Measurements from ENCODE around the gene MYH7B.

MYH7B gene

DNA sequence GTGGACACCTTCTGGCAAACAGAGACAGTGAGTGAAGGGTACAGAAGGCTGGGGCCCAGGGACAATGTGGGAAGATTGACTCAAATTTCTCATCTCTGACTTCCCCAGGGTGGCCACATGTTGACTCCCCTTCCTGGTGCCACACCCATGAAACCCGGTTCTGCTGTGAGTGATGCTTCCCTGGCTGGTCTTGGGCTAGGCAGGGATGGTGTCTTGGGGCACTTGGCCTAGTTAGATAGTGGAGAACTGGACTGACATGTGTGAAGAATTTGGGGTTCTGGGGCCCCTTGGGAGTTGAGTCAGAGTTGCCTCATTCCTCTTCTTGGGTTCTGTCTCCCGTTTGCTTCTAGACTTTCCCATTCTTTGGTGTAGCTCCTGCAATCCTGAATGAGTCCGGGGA is 34.2 kb upstream of the MYH7B start:
- TF ChIP-seq ZNF274 (IDR thresholded peaks at IDR 0.05; ENCODE audit: low read depth, low read length) = no peak
- no peak for TF ChIP-seq YY1 (IDR thresholded peaks at IDR 0.05; ENCODE audit: insufficient read depth, insufficient read length)
- TF ChIP-seq SUZ12 (IDR thresholded peaks at IDR 0.05; ENCODE audit: extremely low read depth, insufficient read depth, insufficient read length) = no peak
- Histone ChIP-seq H3K9me3 (ENCODE audit: insufficient read depth, low read length) (peaks cover 12% of the 10 kb centered on the region; the same call in 1 of the 2 replicates), H3K4me1 (ENCODE audit: insufficient read depth, insufficient read length) (no peaks in the 10 kb centered on the region), H3K9ac (ENCODE audit: insufficient read length, low read depth) (no peak overlapping the region), H3K36me3 (ENCODE audit: insufficient read depth, insufficient read length, low read length) (peaks cover 30% of the 10 kb centered on the region), H3K27me3 (ENCODE audit: insufficient read depth, insufficient read length) (no peaks in the 10 kb centered on the region), H3K4me3 (ENCODE audit: insufficient read length, low read depth) (no peak overlapping the region)
- no peak for DNase-seq (ENCODE audit: low read depth, low spot score)

DNA sequence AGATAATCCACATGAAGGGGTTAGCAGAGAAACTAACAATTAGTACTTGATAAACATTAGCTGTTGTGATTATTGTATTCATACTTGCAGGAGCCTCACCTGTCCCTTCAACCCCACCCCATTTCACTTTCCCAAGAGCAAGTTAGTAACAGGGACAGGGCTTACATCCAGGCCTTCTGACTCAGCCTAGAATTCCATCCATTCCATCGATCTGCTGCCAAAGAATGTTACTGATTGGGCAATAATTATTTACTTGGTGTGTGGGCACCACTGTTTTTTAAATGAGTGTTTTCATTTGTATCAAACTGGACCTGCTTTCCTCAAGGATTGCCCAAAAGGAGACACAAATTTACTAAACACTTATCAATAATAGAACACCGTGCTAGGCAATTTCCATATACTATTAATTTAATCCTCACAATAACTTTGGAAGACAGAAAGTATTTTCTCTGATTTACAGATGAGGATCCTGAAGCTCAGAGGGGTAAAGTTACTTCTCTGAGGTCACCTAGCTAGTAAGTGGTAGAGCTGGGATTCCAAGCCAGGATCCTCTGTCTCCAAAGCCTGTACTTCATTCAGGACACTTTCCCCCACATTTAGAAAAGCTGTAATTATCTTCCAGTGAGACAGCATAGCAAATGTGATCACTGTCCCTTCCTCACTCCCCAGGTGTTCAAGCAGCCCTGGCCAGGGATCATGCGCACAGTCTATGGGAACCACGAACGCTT is 32.9 kb upstream of the MYH7B start:
- Histone ChIP-seq H3K9ac (ENCODE audit: insufficient read length, low read depth) (no peak overlapping the region), H3K4me1 (ENCODE audit: insufficient read depth, insufficient read length) (no peaks in the 10 kb centered on the region), H3K4me3 (ENCODE audit: insufficient read length, low read depth) (no peak overlapping the region), H3K9me3 (ENCODE audit: insufficient read depth, low read length) (peaks cover 12% of the 10 kb centered on the region; the same call in 1 of the 2 replicates), H3K36me3 (ENCODE audit: insufficient read depth, insufficient read length, low read length) (peaks cover 40% of the 10 kb centered on the region), H3K27me3 (ENCODE audit: insufficient read depth, insufficient read length) (no peaks in the 10 kb centered on the region)
- no peak for DNase-seq (ENCODE audit: low read depth, low spot score)
- no peak for TF ChIP-seq SUZ12 (IDR thresholded peaks at IDR 0.05; ENCODE audit: extremely low read depth, insufficient read depth, insufficient read length)
- TF ChIP-seq YY1 (IDR thresholded peaks at IDR 0.05; ENCODE audit: insufficient read depth, insufficient read length) = no peak
- no peak for TF ChIP-seq ZNF274 (IDR thresholded peaks at IDR 0.05; ENCODE audit: low read depth, low read length)

DNA sequence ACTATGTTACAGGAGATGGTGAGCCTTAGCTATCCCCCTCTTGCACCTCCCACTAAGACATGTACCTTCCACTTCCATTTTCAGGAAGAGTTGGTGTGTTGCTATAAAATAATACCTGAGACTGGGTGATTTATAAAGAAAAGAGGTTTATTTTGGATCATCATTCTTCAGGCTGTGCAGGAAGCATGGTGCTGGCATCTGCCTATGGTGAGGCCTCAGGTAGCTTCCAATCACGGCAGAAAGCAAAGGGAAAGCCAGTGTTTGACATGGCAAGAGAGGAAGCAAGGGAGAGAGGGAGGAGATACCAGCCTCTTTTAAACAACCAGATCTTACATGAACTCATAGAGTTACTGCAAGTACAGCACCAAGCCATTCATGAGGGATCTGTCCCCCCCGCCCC is 32.3 kb upstream of the MYH7B start:
- Histone ChIP-seq H3K4me1 (ENCODE audit: insufficient read depth, insufficient read length) (no peaks in the 10 kb centered on the region), H3K9ac (ENCODE audit: insufficient read length, low read depth) (no peak overlapping the region), H3K4me3 (ENCODE audit: insufficient read length, low read depth) (no peak overlapping the region), H3K36me3 (ENCODE audit: insufficient read depth, insufficient read length, low read length) (peaks cover 46% of the 10 kb centered on the region), H3K27me3 (ENCODE audit: insufficient read depth, insufficient read length) (no peaks in the 10 kb centered on the region), H3K9me3 (ENCODE audit: insufficient read depth, low read length) (peaks cover 12% of the 10 kb centered on the region; the same call in 1 of the 2 replicates)
- no peak for DNase-seq (ENCODE audit: low read depth, low spot score)
- TF ChIP-seq YY1 (IDR thresholded peaks at IDR 0.05; ENCODE audit: insufficient read depth, insufficient read length) = no peak
- TF ChIP-seq SUZ12 (IDR thresholded peaks at IDR 0.05; ENCODE audit: extremely low read depth, insufficient read depth, insufficient read length) = no peak
- TF ChIP-seq ZNF274 (IDR thresholded peaks at IDR 0.05; ENCODE audit: low read depth, low read length) = no peak

DNA sequence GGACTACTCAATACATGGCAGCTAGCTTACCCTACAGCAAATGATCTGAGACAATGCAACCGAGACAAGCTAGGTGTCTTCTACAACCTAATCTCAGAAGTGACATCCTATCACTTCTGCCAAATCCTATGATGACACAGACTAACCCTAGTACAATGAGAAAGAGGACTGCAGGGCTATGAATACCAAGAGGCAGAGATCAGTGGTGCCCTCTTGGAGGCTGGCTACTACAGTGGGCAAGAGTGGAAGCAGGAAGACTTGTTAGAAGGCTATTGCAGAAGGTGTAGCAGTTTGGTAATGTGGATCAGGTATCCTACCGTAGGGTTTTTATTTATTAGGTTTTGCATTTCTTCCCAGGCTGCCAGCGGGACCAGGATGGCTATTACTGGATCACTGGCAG is 30.3 kb upstream of the MYH7B start:
- DNase-seq (ENCODE audit: low read depth, low spot score) = no peak
- Histone ChIP-seq H3K4me3 (ENCODE audit: insufficient read length, low read depth) (no peak overlapping the region), H3K4me1 (ENCODE audit: insufficient read depth, insufficient read length) (no peaks in the 10 kb centered on the region), H3K9me3 (ENCODE audit: insufficient read depth, low read length) (peaks cover 12% of the 10 kb centered on the region; the same call in 1 of the 2 replicates), H3K9ac (ENCODE audit: insufficient read length, low read depth) (no peak overlapping the region), H3K36me3 (ENCODE audit: insufficient read depth, insufficient read length, low read length) (peaks cover 60% of the 10 kb centered on the region), H3K27me3 (ENCODE audit: insufficient read depth, insufficient read length) (no peaks in the 10 kb centered on the region)
- TF ChIP-seq ZNF274 (IDR thresholded peaks at IDR 0.05; ENCODE audit: low read depth, low read length) (no peak), SUZ12 (IDR thresholded peaks at IDR 0.05; ENCODE audit: extremely low read depth, insufficient read depth, insufficient read length) (no peak), YY1 (IDR thresholded peaks at IDR 0.05; ENCODE audit: insufficient read depth, insufficient read length) (no peak)

DNA sequence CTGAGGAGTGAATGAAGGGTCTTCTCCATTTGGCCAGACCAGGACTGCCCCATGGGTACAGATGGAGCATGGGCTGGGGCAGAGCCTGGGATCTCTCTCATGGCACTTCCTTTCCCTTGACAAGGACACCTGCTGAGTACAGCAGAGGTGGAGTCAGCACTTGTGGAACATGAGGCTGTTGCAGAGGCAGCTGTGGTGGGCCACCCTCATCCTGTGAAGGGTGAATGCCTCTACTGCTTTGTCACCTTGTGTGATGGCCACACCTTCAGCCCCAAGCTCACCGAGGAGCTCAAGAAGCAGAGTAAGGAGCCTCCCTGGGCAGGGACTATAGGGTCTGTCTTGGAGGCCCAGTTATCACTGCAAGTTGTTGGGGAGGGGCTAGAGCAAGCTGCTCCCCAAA is 29.7 kb upstream of the MYH7B start:
- Histone ChIP-seq H3K9me3 (ENCODE audit: insufficient read depth, low read length) (peaks cover 12% of the 10 kb centered on the region; the same call in 1 of the 2 replicates), H3K36me3 (ENCODE audit: insufficient read depth, insufficient read length, low read length) (peaks cover 63% of the 10 kb centered on the region), H3K27me3 (ENCODE audit: insufficient read depth, insufficient read length) (no peaks in the 10 kb centered on the region), H3K4me3 (ENCODE audit: insufficient read length, low read depth) (no peak overlapping the region), H3K9ac (ENCODE audit: insufficient read length, low read depth) (no peak overlapping the region), H3K4me1 (ENCODE audit: insufficient read depth, insufficient read length) (no peaks in the 10 kb centered on the region)
- no peak for DNase-seq (ENCODE audit: low read depth, low spot score)
- TF ChIP-seq SUZ12 (IDR thresholded peaks at IDR 0.05; ENCODE audit: extremely low read depth, insufficient read depth, insufficient read length) (no peak), YY1 (IDR thresholded peaks at IDR 0.05; ENCODE audit: insufficient read depth, insufficient read length) (no peak), ZNF274 (IDR thresholded peaks at IDR 0.05; ENCODE audit: low read depth, low read length) (no peak)

DNA sequence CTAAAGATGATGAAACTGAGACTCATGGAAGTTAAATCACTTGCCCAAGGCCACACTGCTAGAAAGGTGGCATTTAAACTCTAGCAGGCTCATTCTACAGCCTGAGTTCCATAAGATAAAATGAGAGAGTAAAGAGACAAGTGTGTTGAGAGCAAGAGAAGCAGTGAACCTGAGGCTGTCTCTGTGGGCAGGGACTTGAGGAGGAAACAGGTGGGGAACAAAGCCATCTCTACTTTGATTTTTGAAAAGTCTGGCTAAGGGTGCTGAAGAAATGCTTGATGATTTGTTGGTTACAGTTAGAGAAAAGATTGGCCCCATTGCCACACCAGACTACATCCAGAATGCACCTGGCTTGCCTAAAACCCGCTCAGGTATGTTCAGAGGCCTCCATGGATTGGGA is 29.1 kb upstream of the MYH7B start:
- no peak overlapping the region for H3K4me3 ChIP-seq (ENCODE audit: insufficient read length, low read depth)
- H3K9me3 ChIP-seq (ENCODE audit: insufficient read depth, low read length) = peaks cover 12% of the 10 kb centered on the region; the same call in 1 of the 2 replicates
- no peaks in the 10 kb centered on the region for H3K4me1 ChIP-seq (ENCODE audit: insufficient read depth, insufficient read length)
- H3K9ac ChIP-seq (ENCODE audit: insufficient read length, low read depth) = no peak overlapping the region
- peaks cover 65% of the 10 kb centered on the region for H3K36me3 ChIP-seq (ENCODE audit: insufficient read depth, insufficient read length, low read length)
- no peak for DNase-seq (ENCODE audit: low read depth, low spot score)
- no peaks in the 10 kb centered on the region for H3K27me3 ChIP-seq (ENCODE audit: insufficient read depth, insufficient read length)
- no peak for TF ChIP-seq ZNF274 (IDR thresholded peaks at IDR 0.05; ENCODE audit: low read depth, low read length)
- TF ChIP-seq SUZ12 (IDR thresholded peaks at IDR 0.05; ENCODE audit: extremely low read depth, insufficient read depth, insufficient read length) = no peak
- TF ChIP-seq YY1 (IDR thresholded peaks at IDR 0.05; ENCODE audit: insufficient read depth, insufficient read length) = no peak

DNA sequence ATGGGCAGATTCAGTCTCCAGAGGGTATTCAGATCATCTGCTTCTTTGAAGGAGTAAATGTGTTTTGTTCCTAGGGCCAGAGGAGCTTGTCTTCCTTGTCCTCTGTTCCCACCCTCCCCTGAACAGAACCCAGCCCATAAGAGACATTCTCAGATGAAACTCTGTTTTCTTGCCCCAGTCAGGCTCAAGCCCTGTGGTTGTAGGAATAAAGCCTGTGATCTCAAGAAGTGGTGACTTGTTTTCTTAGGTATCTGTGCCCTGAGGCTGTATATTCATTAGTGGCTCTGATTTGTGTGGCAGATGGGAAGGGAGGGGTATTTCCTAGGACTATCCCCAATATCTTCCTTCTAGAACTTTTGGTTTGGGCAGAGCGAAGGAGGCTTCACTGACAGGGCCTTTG is 27.9 kb upstream of the MYH7B start:
- Histone ChIP-seq H3K27me3 (ENCODE audit: insufficient read depth, insufficient read length) (no peaks in the 10 kb centered on the region), H3K4me3 (ENCODE audit: insufficient read length, low read depth) (no peak overlapping the region), H3K9ac (ENCODE audit: insufficient read length, low read depth) (no peak overlapping the region), H3K36me3 (ENCODE audit: insufficient read depth, insufficient read length, low read length) (peaks cover 75% of the 10 kb centered on the region), H3K4me1 (ENCODE audit: insufficient read depth, insufficient read length) (no peaks in the 10 kb centered on the region), H3K9me3 (ENCODE audit: insufficient read depth, low read length) (peaks cover 12% of the 10 kb centered on the region; the same call in 1 of the 2 replicates)
- DNase-seq (ENCODE audit: low read depth, low spot score) = no peak
- TF ChIP-seq YY1 (IDR thresholded peaks at IDR 0.05; ENCODE audit: insufficient read depth, insufficient read length) (no peak), SUZ12 (IDR thresholded peaks at IDR 0.05; ENCODE audit: extremely low read depth, insufficient read depth, insufficient read length) (no peak), ZNF274 (IDR thresholded peaks at IDR 0.05; ENCODE audit: low read depth, low read length) (no peak)
